ENCODE data around the gene NLRP8.
"Not testable (repeated sequence)": the region's sequence is repeated elsewhere in the genome, so short reads cannot be mapped to it uniquely, and the experiment has no call there.

Gene NLRP8

GRCh38 chr19:55950566-55950965 lies 2.9 kb downstream of the NLRP8 start:
- not testable (repeated sequence) for H3K27me3 ChIP-seq (ENCODE audit: insufficient read depth, low read length, poor library complexity); H4K5ac ChIP-seq (ENCODE audit: low read length); H2AK5ac ChIP-seq (ENCODE audit: low read length); H3K4me3 ChIP-seq (ENCODE audit: low read length); H3K9ac ChIP-seq (ENCODE audit: low read length); DNase-seq; H2BK15ac ChIP-seq (replicated peaks; ENCODE audit: low read depth); H3K36me3 ChIP-seq (ENCODE audit: control insufficient read depth, insufficient read depth, low read length); H2BK120ac ChIP-seq (ENCODE audit: low read depth, low read length); H4K8ac ChIP-seq (ENCODE audit: low read depth, low read length); H2BK5ac ChIP-seq (ENCODE audit: low read length); H3K18ac ChIP-seq (ENCODE audit: low read length); H3K56ac ChIP-seq (ENCODE audit: low read length); H3K23ac ChIP-seq (ENCODE audit: low read length); H3K79me1 ChIP-seq (ENCODE audit: low read length); H3K27ac ChIP-seq (ENCODE audit: low read depth, low read length); H3K4me2 ChIP-seq (ENCODE audit: low read length); H3K79me2 ChIP-seq (ENCODE audit: control insufficient read depth, insufficient read depth, low read length); H3K4me1 ChIP-seq (ENCODE audit: control insufficient read depth, low read depth, low read length); H3K4ac ChIP-seq (ENCODE audit: low read depth, low read length)
- WGBS (ENCODE audit: extremely low coverage, insufficient coverage, low lambda C conversion rate) = no CpG with 5 or more reads among the region's 19 CpGs

DNA sequence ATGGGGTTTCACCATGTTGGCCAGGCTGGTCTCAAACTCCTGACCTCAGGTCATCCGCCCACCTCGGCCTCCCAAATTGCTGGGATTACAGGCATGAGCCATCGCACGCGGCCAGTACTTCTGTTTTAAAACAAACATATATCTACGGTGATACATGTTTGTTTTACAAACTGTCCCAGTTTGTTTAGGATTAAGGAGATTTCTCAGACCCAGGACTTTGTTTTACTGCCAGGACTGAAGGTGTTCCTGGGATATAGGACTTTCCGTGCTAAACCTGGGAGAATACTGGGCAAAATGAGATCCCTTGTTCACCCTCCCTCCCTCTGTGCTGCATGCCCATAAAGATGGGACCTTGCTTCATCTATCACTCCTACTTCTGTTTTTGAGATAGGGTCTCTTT lies 8.8 kb downstream of the NLRP8 start:
- Histone ChIP-seq H4K8ac (ENCODE audit: low read depth, low read length) (no peak overlapping the region), H2AK5ac (ENCODE audit: low read length) (no peak overlapping the region), H2BK15ac (replicated peaks; ENCODE audit: low read depth) (no peak overlapping the region), H3K36me3 (ENCODE audit: control insufficient read depth, insufficient read depth, low read length) (no peaks in the 10 kb centered on the region), H3K9ac (ENCODE audit: low read length) (no peak overlapping the region), H3K56ac (ENCODE audit: low read length) (no peak overlapping the region), H3K79me1 (ENCODE audit: low read length) (no peaks in the 10 kb centered on the region), H3K18ac (ENCODE audit: low read length) (no peak overlapping the region), H3K4me1 (ENCODE audit: control insufficient read depth, low read depth, low read length) (no peaks in the 10 kb centered on the region), H3K4me2 (ENCODE audit: low read length) (no peak overlapping the region), H2BK120ac (ENCODE audit: low read depth, low read length) (no peak overlapping the region), H3K4ac (ENCODE audit: low read depth, low read length) (no peak overlapping the region), H3K27me3 (ENCODE audit: insufficient read depth, low read length, poor library complexity) (no peaks in the 10 kb centered on the region), H3K4me3 (ENCODE audit: low read length) (no peak overlapping the region), H3K79me2 (ENCODE audit: control insufficient read depth, insufficient read depth, low read length) (no peaks in the 10 kb centered on the region), H2BK5ac (ENCODE audit: low read length) (no peak overlapping the region), H4K5ac (ENCODE audit: low read length) (no peak overlapping the region), H3K27ac (ENCODE audit: low read depth, low read length) (no peak overlapping the region), H3K23ac (ENCODE audit: low read length) (no peak overlapping the region)
- WGBS (ENCODE audit: extremely low coverage, insufficient coverage, low lambda C conversion rate) = no CpG with 5 or more reads among the region's 7 CpGs
- no peak for DNase-seq

DNA sequence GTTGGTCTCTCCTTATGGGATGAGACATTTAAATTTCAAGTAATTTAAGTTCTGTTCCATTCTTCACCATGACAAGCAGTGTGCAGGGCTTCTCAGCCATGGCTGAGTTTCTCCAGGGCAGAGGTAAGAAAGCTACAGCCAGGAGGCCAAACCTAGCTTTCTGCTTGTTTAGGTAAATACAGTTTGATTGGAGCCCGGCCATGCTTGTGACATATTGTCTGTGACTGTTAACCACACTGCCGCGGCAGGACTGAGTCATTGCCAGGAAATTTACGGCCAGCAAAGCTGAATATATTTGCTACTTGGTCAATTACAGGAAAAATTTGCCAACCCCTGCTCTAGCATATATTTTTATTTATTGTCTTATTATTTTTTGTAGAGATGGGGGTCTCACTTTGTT lies 10.7 kb downstream of the NLRP8 start:
- Histone ChIP-seq H3K9ac (ENCODE audit: low read length) (no peak overlapping the region), H4K8ac (ENCODE audit: low read depth, low read length) (no peak overlapping the region), H3K23ac (ENCODE audit: low read length) (no peak overlapping the region), H3K4me3 (ENCODE audit: low read length) (no peak overlapping the region), H3K79me1 (ENCODE audit: low read length) (no peaks in the 10 kb centered on the region), H3K18ac (ENCODE audit: low read length) (no peak overlapping the region), H3K4me2 (ENCODE audit: low read length) (no peak overlapping the region), H3K56ac (ENCODE audit: low read length) (no peak overlapping the region), H3K4ac (ENCODE audit: low read depth, low read length) (no peak overlapping the region), H4K5ac (ENCODE audit: low read length) (no peak overlapping the region), H3K36me3 (ENCODE audit: control insufficient read depth, insufficient read depth, low read length) (no peaks in the 10 kb centered on the region), H3K27me3 (ENCODE audit: insufficient read depth, low read length, poor library complexity) (no peaks in the 10 kb centered on the region), H2BK120ac (ENCODE audit: low read depth, low read length) (no peak overlapping the region), H3K27ac (ENCODE audit: low read depth, low read length) (no peak overlapping the region), H3K4me1 (ENCODE audit: control insufficient read depth, low read depth, low read length) (no peaks in the 10 kb centered on the region), H2BK5ac (ENCODE audit: low read length) (no peak overlapping the region), H2BK15ac (replicated peaks; ENCODE audit: low read depth) (no peak overlapping the region), H3K79me2 (ENCODE audit: control insufficient read depth, insufficient read depth, low read length) (no peaks in the 10 kb centered on the region), H2AK5ac (ENCODE audit: low read length) (no peak overlapping the region)
- no CpG with 5 or more reads among the region's 4 CpGs for WGBS (ENCODE audit: extremely low coverage, insufficient coverage, low lambda C conversion rate)
- DNase-seq = no peak

- Histone ChIP-seq H3K4ac (ENCODE audit: low read depth, low read length) (no peak overlapping the region), H3K36me3 (ENCODE audit: control insufficient read depth, insufficient read depth, low read length) (no peaks in the 10 kb centered on the region), H2BK5ac (ENCODE audit: low read length) (no peak overlapping the region), H3K9ac (ENCODE audit: low read length) (no peak overlapping the region), H2BK120ac (ENCODE audit: low read depth, low read length) (no peak overlapping the region), H3K79me2 (ENCODE audit: control insufficient read depth, insufficient read depth, low read length) (no peaks in the 10 kb centered on the region), H3K56ac (ENCODE audit: low read length) (no peak overlapping the region), H4K8ac (ENCODE audit: low read depth, low read length) (no peak overlapping the region), H4K5ac (ENCODE audit: low read length) (no peak overlapping the region), H3K27me3 (ENCODE audit: insufficient read depth, low read length, poor library complexity) (no peaks in the 10 kb centered on the region), H2BK15ac (replicated peaks; ENCODE audit: low read depth) (no peak overlapping the region), H2AK5ac (ENCODE audit: low read length) (no peak overlapping the region), H3K18ac (ENCODE audit: low read length) (no peak overlapping the region), H3K27ac (ENCODE audit: low read depth, low read length) (no peak overlapping the region), H3K4me1 (ENCODE audit: control insufficient read depth, low read depth, low read length) (no peaks in the 10 kb centered on the region), H3K4me2 (ENCODE audit: low read length) (no peak overlapping the region), H3K79me1 (ENCODE audit: low read length) (no peaks in the 10 kb centered on the region), H3K4me3 (ENCODE audit: low read length) (no peak overlapping the region), H3K23ac (ENCODE audit: low read length) (no peak overlapping the region)
- no peak for DNase-seq
- no CpG with 5 or more reads among the region's 6 CpGs for WGBS (ENCODE audit: extremely low coverage, insufficient coverage, low lambda C conversion rate)
Measured at GRCh38 chr19:55959996-55960675, 12.5 kb downstream of the NLRP8 start.

DNA sequence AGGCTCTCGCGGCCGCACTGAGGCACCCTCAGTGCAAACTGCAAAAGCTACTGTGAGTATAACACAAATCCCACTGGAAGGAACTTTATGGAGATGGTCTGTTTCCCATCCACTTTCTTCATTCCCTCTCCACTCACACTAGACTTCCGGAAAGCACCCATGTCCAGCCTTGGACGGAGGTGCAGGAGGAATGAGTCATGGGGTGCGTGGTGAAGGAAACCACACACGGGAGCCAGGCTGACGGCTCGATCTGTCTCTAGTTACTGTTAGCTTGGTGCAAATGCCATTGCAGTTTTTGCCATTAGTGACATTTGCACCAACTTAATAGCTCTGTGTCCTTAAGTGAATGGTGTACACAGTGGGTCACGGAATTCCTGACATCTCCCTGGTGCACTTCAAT lies 14.6 kb downstream of the NLRP8 start:
- no peak overlapping the region for H2BK5ac ChIP-seq (ENCODE audit: low read length)
- no peak overlapping the region for H3K23ac ChIP-seq (ENCODE audit: low read length)
- no peaks in the 10 kb centered on the region for H3K79me2 ChIP-seq (ENCODE audit: control insufficient read depth, insufficient read depth, low read length)
- H2BK120ac ChIP-seq (ENCODE audit: low read depth, low read length) = no peak overlapping the region
- no peaks in the 10 kb centered on the region for H3K36me3 ChIP-seq (ENCODE audit: control insufficient read depth, insufficient read depth, low read length)
- no peak for DNase-seq
- H3K56ac ChIP-seq (ENCODE audit: low read length) = no peak overlapping the region
- H2AK5ac ChIP-seq (ENCODE audit: low read length) = no peak overlapping the region
- H3K4me1 ChIP-seq (ENCODE audit: control insufficient read depth, low read depth, low read length) = no peaks in the 10 kb centered on the region
- no peak overlapping the region for H3K9ac ChIP-seq (ENCODE audit: low read length)
- no peak overlapping the region for H3K4me2 ChIP-seq (ENCODE audit: low read length)
- no CpG with 5 or more reads among the region's 10 CpGs for WGBS (ENCODE audit: extremely low coverage, insufficient coverage, low lambda C conversion rate)
- no peak overlapping the region for H3K18ac ChIP-seq (ENCODE audit: low read length)
- no peak overlapping the region for H3K4me3 ChIP-seq (ENCODE audit: low read length)
- no peaks in the 10 kb centered on the region for H3K79me1 ChIP-seq (ENCODE audit: low read length)
- no peak overlapping the region for H2BK15ac ChIP-seq (replicated peaks; ENCODE audit: low read depth)
- H3K27me3 ChIP-seq (ENCODE audit: insufficient read depth, low read length, poor library complexity) = no peaks in the 10 kb centered on the region
- H3K27ac ChIP-seq (ENCODE audit: low read depth, low read length) = no peak overlapping the region
- no peak overlapping the region for H3K4ac ChIP-seq (ENCODE audit: low read depth, low read length)
- no peak overlapping the region for H4K5ac ChIP-seq (ENCODE audit: low read length)
- no peak overlapping the region for H4K8ac ChIP-seq (ENCODE audit: low read depth, low read length)

GRCh38 chr19:55973982-55974381 lies 26.4 kb downstream of the NLRP8 start:
- Histone ChIP-seq H4K8ac (ENCODE audit: low read depth, low read length) (no peak overlapping the region), H3K56ac (ENCODE audit: low read length) (no peak overlapping the region), H3K4me2 (ENCODE audit: low read length) (no peak overlapping the region), H2BK15ac (replicated peaks; ENCODE audit: low read depth) (no peak overlapping the region), H2AK5ac (ENCODE audit: low read length) (no peak overlapping the region), H3K79me1 (ENCODE audit: low read length) (no peaks in the 10 kb centered on the region), H3K36me3 (ENCODE audit: control insufficient read depth, insufficient read depth, low read length) (no peaks in the 10 kb centered on the region), H3K4me1 (ENCODE audit: control insufficient read depth, low read depth, low read length) (no peaks in the 10 kb centered on the region), H3K27ac (ENCODE audit: low read depth, low read length) (no peak overlapping the region), H3K27me3 (ENCODE audit: insufficient read depth, low read length, poor library complexity) (no peaks in the 10 kb centered on the region), H4K5ac (ENCODE audit: low read length) (no peak overlapping the region), H3K4me3 (ENCODE audit: low read length) (no peak overlapping the region), H3K9ac (ENCODE audit: low read length) (no peak overlapping the region), H2BK5ac (ENCODE audit: low read length) (no peak overlapping the region), H3K23ac (ENCODE audit: low read length) (no peak overlapping the region), H3K4ac (ENCODE audit: low read depth, low read length) (no peak overlapping the region), H3K79me2 (ENCODE audit: control insufficient read depth, insufficient read depth, low read length) (no peaks in the 10 kb centered on the region), H2BK120ac (ENCODE audit: low read depth, low read length) (no peak overlapping the region), H3K18ac (ENCODE audit: low read length) (no peak overlapping the region)
- no CpG with 5 or more reads among the region's 3 CpGs for WGBS (ENCODE audit: extremely low coverage, insufficient coverage, low lambda C conversion rate)
- no peak for DNase-seq

All from mesendoderm (in vitro differentiated cells).